GM18861 (cell line): ENCODE measurements around the gene AGPAT4.
"Not testable (repeated sequence)": the region's sequence is repeated elsewhere in the genome, so short reads cannot be mapped to it uniquely, and the experiment has no call there.

Source experiments
- ATAC-seq: cut with Tn5 transposase; IDR thresholded peaks from one replicate; pipeline ENCODE4 v1.9.1; 2021; ENCODE audit not compliant: unreplicated experiment

The AGPAT4 gene

DNA sequence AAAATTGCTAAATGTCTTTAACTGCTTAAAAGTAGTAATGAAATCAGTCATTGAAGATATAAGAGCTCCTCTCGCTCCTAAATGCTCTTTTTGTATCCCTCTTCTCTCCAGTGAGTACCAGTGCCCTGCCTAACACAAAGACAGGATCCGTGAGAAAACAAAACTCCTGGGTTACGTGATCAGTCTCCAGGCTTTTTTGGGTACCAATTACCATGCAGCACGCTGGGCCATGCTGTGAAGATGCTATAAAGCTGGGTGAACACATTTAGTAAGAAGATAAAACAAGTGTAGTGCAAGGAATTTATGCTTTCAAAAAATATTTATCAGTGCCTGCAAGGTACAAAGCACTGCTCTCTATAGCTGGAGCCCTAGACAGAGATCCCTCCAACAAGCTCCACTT lies 66.7 kb downstream of the AGPAT4 start:
- ATAC-seq, result no peak

DNA sequence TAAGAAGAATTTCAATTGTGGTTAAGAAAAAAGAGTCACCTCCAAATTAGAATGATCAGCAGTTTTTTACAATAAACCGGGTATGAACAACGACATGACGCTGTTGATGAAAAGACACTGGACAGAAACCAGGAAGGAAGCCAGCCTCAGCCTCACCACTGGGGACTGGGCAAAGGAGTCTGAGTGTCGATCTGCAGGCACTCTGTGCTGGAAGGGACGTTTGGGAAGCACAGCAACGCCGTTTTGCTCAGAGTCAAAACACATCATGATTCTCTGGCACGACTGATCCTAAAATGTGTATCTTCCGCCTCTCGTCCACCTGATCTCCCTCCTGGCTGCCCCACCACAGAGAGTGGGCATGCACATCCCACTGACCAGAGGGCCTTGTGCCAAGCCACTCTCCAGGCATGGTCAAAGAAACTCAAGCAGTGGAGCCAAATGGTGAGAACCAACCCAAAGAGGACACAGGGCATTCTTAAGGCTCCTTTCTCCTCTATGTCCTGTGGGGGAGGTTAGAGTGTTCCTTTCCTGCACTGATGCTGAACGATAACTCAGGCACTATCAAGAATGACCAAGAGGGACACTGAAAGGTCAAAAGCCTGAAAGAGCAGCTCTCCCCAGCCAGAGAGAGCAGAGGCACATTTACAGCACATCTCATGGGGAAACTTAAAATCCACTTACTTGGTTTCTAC lies 68.8 kb downstream of the AGPAT4 start:
- no peak for ATAC-seq

DNA sequence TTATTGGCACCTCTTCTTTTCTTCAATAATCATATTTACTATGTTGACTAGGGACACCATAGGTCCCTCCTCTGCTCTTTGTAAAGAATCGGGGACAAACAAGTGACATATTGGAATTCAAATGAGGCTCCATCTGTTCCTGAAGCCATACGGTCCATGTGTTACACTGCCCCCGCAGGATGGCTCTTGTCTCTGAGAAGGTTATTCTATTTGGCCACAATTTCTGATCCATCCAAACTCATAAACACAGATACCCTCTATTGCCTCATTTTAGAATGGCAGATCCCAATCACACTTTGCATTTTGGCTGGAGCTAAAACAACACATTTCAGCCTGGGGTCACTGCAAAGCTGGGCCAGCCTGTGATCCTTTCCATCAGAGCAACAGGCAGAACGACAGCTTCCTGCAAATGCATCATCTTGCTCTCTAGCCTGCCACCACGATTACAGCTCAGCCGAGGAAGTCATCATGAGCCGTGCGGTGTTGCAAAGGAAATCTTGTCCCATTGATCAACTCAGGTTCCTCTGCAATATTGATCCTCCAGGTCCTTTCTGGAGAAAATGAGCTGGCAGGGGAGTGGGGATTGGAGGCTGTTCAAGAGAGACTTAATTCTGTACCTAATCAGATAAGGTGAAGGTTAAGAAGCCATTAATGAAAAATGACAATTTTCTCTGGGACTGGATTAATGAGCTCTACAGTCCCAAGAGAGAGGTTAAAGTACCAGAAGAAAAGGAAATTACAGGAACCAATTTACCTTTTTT lies 73.1 kb downstream of the AGPAT4 start:
- no peak for ATAC-seq

DNA sequence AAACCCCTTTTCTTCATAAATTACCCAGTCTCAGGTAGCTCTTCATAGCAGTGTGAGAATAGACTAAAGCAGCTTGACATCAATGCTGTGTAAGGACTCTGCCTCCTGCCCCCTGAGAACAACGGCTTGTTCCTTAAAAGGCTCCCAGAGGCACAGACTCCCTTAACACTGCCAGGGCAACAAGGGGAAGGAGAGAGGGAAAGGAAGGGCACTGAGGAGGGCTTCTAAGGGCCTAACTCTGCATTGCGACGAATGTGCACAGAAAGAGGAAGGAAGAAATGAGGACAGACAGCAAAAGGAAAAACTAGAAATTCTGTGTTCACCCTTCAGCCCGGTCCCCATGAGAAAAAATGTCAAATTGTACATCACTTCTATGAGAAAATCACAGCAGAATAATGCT lies 74.0 kb downstream of the AGPAT4 start:
- ATAC-seq, result no peak

DNA sequence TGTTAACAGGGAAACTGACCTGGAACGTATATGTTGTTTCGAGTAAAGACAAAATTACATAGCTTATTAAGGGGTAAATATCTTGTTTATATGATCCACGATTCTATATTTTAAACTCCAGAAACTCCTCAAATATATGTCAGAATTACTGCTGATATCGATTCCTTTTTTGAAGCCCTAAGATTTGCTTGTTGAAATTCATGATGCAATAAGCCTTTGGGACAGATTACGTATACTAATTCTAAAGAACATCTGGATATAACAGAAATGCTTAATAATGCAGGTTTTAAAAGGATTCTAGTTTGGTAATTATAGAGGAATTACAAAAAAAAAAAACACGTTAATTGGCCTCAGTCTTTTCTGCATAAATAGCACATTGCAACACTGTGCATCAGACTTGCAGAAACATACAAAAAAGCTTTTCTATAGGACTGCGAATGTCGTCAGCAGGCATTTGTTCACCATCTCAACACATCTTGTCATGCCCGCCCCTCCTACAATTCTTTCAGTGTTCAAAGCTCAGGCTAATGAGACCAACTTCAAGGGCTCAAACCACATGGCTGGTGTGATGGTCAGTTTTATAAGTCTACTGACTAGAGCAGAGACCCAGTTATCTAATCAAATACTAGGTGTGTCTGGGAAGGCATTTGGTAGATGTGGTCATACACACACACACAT lies 74.9 kb downstream of the AGPAT4 start:
- no peak for ATAC-seq

DNA sequence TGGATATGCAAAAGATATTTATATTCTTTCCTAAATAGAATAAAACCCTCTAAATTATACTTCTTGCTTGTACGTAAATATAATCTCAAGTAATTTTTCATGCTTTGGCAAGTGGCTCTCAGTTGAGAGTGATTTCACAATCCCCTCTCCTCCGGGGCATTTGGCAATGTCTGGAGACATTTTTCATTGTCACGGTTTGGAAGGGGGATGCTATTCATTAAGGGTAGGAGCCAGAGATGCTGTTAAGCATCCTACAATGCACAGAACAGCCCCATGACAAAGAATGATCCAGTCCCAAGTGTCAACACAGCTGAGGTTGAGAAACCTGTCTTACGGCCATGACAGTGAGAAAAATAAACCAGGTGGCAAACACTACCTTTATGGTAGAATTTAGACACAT lies 75.7 kb downstream of the AGPAT4 start:
- no peak for ATAC-seq

DNA sequence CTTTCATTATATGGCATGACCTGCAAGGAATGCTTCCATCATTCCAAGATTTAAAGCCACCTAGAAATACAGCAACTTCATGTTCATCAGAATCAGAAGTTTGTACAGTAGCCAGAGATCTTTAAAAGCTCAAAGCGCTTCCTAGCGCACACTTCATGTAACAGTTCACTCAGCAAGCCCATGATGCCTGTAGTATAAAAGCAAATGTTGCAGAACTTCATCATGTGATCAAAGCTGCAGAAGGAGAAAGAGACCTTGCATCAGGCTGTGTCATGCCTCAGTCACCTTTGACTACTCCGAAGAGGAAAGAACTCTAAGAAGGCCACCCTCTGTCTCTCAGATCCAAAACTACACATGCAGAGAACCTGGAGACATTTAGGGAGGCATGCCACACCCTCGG lies 78.5 kb downstream of the AGPAT4 start:
- ATAC-seq, result no peak

DNA sequence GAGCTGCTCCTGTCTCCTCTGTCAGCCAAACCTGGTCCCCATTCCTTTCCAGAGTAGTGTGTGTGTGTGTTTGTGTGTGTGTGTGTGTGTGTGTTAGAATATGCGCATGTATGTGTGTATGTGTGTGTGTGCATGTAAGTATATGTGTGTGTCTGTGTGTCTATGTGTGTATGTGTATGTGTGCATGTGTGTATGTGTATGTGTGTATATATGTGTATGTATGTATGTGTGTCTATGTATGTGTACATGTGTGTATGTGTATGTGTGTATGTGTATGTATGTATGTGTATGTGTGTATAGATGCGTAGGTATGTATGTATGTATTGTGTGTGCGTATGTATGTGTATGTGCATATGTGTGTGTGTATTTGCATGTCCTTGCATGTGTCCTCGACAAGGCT lies 79.5 kb downstream of the AGPAT4 start:
- ATAC-seq, result no peak

DNA sequence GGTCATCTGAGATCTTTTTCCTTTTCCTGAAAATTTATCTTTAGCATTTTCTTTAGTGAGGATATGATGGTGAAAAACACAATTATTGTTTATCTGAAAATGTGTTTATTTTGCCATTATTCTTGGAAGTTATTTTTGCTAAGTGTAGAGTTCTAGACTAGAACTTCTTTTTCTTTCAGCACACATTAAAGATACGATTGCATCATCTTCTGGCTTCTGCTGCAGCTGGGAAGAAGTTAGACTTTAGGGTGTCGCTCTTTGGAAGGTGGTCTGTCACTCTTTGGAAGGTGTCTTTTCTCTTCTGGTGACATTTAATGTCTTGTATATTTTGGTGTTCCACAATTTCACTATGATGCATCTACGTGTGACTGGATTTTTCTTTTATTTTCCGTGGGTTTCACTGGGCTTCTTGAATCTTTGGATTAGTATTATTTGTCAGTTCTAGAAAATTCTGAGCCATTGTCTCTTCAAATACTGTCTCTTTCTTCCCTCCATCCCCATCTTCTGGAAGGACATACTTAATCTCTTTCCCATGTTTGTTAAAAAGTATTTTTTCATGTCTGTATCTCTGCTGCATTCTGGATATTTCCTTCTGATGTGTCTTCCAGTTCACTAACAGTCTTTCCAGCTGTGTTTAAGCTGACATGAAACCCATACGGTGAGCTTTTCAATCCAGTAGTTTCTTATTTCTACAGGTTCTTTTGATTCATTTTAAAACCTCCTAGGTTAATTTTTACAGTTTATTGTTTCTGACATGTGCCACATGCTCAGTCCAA lies 81.0 kb downstream of the AGPAT4 start:
- ATAC-seq, result no peak

DNA sequence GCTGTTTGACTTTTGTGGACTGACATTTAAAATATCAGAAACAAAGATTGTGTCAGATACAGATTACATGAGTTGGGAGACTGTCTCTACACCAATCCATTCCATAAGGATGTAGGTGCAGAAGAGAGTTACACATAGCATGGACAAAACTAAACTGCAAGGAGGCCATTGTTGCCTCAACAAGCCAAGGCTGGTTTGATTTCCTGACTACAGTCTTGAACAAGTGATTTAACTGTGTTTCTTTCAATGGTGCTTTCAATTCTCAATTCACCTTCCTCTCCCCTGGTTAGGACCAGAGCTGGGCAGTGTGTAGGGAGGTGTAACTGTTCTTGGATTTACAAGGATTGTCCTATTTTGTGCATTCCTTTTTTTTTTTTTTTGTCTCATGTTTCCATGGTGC lies 82.2 kb downstream of the AGPAT4 start:
- no peak for ATAC-seq

DNA sequence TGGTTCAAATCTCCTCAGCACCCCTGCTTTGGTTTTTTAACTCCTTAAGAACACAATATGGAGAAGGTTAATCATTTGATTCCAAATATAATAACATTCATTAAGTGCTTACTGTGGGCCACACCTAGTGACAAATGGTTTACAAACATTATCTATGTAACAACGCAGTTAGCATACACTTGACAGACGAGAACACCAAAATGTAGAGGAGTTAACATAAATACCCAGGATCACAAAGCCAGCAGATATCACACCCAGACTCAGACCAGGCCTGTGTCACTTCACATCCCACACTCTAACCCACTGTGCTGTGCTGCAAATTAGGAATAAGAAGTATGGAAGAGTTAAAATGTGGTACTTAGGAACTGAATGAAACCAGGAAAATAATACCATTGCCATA lies 82.9 kb downstream of the AGPAT4 start:
- no peak for ATAC-seq

DNA sequence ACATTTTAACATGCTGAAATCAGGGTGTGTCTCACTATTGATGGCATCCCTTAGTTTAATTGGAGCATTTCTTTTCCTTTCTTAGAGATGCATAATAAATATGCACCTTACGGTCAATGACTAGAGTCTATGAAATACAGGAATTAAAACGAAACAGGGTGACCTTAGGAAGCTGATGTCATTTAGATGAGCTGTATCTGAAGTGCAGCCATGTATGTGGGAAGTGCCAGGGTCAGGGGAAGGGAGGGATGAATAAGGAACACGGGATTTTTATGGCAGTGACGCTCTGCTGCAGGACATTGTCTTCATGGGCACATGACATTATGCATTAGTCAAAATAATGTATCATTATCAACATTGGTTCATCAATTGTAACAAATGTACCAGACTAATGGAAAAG lies 84.0 kb downstream of the AGPAT4 start:
- no peak for ATAC-seq

DNA sequence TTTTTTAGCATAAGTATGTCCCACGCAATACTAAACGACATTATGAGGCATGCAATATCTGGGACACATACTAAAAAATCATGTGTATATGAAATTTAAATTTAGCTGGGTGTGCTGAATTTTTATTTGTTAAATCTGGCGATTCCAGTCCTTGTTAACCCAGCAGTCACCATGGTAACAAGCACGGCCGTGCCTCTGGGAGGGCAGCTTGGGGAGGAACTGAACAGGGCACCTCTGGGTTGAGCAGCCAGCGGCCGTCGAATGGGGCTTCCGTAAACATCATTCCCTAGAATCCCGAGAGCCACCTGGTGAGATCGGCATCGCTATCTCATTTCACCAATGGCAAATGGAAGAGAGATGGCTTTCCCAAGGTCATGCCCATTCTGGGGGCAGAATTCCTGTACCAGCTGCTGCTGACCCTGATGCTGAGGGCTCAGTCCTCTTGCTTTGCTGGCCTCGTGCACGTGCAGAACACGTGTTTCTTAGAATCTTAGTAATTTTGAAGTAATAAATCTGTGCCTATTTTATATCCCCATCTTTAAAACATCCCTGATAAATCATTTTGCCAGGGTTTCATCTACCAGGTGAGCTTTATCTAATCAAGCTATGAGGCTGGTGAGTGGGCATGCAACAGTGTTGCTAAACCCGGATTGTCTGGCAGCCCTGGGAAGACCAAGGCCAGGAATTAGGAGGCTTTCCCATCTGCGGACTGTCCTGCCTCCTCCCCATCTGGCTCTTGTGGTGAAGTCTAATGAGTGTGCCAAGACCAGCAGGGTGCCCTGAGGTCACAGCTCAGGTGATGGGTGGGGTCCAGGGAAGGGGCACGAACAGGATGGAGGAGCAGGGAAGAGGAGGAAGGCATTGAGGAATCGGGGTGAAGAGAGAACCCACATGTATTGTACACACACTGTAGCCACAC lies 85.1 kb downstream of the AGPAT4 start:
- ATAC-seq, result no peak

DNA sequence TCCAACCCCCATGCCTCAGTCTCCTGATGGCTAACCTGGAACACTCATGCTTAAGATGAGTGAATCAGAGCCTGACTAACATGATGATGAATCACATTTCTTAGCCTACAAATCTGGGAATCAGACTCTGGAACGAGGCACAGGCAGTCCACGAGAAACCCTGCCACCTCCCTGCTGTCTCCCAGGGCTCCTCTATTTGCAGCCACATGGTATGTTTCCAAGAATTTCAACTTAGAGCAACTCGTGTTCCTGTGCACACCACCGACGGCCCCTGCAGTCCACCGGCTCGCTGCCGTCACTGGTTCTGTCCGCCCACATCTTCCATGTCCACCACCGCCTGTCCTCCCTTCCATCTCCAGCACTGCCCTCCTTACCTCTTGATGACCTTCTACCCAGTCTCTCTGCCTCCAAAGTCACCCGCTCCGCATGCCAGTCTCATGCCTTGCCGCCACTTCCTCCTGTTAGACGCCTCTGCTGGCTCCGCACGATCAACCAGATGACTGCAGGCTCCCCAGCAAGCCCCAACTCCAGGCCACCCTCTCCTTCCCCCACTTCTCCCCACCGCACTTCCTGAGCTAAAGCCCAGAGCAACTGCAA lies 87.6 kb downstream of the AGPAT4 start:
- ATAC-seq, result no peak

DNA sequence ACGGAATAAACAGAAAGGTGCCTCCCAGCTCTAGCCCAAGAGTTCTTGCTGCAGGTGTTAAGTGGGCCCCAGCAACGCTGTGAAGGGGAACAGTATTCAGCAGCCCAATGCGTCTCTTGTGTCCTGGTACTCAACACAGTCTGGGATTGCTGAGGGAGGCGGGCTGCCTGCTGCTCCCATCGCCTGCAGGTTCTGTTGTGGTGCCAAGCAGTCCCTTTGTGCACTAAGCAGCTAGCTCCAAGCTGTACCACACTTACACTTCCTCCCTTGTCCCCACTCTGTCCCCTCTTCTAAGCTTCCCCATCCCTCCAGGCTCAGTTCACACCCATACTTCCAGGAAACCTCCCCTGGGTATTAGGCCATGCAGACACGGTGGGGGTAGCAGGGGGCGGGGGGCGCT lies 92.7 kb downstream of the AGPAT4 start:
- no peak for ATAC-seq

DNA sequence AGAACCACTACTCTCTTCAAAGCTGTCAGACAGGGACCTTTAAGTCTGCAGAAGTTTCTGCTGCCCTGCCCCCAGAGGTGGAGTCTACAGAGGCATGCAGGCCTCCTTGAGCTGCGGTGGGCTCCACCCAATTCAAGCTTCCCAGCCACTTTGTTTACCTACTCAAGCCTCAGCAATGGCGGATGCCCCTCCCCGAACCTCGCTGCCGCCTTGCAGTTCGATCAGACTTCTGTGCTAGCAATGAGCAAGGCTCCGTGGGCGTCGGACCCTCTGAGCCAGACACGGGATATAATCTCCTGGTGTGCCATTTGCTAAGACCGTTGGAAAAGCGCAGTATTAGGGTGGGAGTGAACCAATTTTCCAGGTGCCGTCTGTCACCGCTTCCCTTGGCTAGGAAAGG lies 95.7 kb downstream of the AGPAT4 start:
- not testable (repeated sequence) for ATAC-seq

DNA sequence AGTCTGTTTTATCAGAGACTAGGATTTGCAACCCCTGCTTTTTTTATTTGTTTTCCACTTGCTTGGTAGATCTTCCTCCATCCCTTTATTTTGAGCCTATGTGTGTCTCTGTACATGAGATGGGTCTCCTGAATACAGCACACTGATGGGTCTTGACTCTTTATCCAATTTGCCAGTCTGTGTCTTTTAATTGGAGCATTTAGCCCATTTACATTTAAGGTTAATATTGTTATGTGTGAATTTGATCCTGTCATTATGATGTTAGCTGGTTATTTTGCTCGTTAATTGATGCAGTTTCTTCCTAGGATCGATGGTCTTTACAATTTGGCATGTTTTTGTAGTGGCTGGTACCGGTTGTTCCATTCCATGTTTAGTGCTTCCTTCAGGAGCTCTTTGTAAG lies 97.4 kb downstream of the AGPAT4 start:
- not testable (repeated sequence) for ATAC-seq

DNA sequence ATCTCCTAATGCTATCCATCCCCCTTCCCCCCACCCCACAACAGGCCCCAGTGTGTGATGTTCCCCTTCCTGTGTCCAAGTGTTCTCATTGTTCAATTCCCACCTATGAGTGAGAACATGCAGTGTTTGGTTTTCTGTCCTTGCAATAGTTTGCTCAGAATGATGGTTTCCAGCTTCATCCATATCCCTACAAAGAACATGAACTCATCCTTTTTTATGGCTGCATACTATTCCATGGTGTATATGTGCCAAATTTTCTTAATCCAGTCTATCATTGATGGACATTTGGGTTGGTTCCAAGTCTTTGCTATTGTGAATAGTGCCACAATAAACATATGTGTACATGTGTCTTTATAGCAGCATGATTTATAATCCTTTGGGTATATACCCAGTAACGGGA lies 101.1 kb downstream of the AGPAT4 start:
- ATAC-seq, result not testable (repeated sequence)

DNA sequence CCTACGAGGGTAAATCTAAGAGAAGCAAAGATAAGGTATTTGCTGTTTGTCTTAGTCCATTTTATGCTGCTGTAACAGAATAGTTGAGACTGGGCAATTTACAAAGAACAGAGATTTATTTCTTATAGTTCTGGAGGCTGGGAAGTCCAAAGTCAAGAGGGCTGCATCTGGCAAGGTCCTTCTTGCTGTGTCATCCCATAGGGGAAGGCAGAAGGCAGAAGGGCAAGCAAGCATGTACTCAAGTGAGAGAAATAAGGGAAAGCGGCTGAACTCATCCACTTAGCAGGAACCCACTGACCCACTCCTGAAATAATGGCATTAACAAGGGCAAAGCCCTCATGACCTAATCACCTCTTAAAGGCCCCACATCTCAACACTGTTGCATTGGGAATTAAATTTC lies 102.7 kb downstream of the AGPAT4 start:
- ATAC-seq, result no peak

DNA sequence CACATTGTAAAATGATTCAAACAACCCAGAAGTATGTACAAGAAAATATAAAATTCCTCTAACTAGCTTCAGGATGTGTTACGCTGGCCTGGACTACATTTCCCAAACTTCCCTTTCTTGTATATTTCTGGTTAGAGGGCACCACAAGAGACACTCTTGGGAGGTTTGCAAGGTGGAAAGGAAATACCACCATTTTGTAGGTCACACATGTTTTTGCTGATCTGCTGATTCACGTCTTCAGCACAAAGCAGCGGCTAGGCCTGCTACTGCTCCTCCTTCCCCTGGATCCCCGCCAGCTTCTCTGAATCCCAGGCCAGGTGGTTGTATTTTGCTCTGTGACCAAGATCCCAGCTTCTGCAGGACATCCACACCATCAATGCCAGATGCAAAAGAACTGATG lies 104.2 kb downstream of the AGPAT4 start:
- no peak for ATAC-seq
